OCI-LY3 (cell line): ENCODE measurements around the gene ARHGAP26.

Source experiments
- EZH2phosphoT487 ChIP-seq: fragments of 200-600 bp; shearing (Covaris generic); IDR thresholded peaks from 2 replicates; pipeline ENCODE4 v1.6.1; 2018; ENCODE audit warnings: antibody characterized with exemption, mixed run types, low read depth
- TF ChIP-seq, protein P1 (sequence below): fragments of 200-600, 300-600 bp; sonication (generic); IDR thresholded peaks from 2 replicates; pipeline ENCODE4 v1.5.1; 2014; ENCODE audit warnings: antibody characterized with exemption, low read length, low read depth

DNA sequence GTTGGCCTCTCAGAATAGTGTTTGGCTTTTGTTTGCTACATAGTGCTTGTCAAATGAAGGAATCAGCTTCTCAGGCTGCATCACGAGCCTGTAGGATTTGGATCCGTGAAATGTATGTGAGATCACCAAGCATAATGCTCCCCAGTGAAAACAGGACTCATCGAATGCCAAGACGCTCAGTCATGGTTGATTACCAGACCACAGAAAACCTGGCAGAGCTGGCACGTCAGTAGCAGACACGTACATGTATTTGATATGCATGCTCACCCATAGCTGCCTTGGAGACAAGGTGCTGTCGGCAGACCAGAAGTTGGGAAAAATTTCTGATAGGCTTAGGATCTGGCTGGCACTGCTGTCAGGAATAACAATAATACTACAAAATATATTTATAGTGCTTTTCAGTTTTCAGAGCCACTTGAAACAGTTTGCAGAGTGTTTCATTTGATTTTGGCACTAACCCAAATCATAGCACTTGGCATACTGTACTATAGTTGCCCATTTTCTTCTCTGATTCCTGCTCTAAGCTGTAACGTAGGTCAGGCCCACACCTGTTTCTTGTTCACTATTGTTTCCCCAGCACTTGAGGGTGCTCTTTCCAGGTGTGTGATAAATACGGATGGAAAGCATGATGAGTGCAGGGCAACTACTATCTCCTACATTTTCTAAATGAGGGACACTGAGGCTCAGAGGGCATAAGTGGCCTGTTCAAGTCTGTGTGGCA lies 407.2 kb downstream of the ARHGAP26 start:
- TF ChIP-seq, protein P1, sequence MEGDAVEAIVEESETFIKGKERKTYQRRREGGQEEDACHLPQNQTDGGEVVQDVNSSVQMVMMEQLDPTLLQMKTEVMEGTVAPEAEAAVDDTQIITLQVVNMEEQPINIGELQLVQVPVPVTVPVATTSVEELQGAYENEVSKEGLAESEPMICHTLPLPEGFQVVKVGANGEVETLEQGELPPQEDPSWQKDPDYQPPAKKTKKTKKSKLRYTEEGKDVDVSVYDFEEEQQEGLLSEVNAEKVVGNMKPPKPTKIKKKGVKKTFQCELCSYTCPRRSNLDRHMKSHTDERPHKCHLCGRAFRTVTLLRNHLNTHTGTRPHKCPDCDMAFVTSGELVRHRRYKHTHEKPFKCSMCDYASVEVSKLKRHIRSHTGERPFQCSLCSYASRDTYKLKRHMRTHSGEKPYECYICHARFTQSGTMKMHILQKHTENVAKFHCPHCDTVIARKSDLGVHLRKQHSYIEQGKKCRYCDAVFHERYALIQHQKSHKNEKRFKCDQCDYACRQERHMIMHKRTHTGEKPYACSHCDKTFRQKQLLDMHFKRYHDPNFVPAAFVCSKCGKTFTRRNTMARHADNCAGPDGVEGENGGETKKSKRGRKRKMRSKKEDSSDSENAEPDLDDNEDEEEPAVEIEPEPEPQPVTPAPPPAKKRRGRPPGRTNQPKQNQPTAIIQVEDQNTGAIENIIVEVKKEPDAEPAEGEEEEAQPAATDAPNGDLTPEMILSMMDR, result no peak
- no peak for TF ChIP-seq EZH2phosphoT487
